GM12892 (cell line): ENCODE measurements around the gene TAF1C.

Experiments
- POLR2A ChIP-seq: IDR thresholded peaks from 2 replicates; pipeline ENCODE4 v1.6.1; 2011; ENCODE audit warnings: low read depth, low read length, control low read depth
- TAF1 ChIP-seq: IDR thresholded peaks from 2 replicates; pipeline ENCODE4 v1.6.1; 2011; ENCODE audit warnings: low read depth, mild to moderate bottlenecking, control low read depth, low read length, borderline replicate concordance

GRCh38 chr16:84182680-84183571 is 3.9 kb downstream of the TAF1C start:
- TF ChIP-seq POLR2A (no peak), TAF1 (no peak)
